Panc1 (cell line): ENCODE data around the gene OR1L4. TPM values are rescaled to one million over a fixed set of nuclear protein-coding genes. Genes with fewer than 3 reads are reported as not detected.

Experiments
- ATAC-seq: fragments of 200-7000 bp; cut with Tn5 transposase; 2 replicates; pipeline ENCODE4 v1.9.1; 2020; ENCODE audit warnings: mild to moderate bottlenecking, moderate library complexity
- Bru-seq: library from RNA; stranded (reverse); fragments of 400-500 nt; gene quantifications from one replicate; lab custom pipeline; 2021; lab: Mats Ljungman, UMichigan
- BruChase-seq, 2 experiments: library from RNA; stranded (reverse); fragments of 400-500 nt; gene quantifications; one replicate each; lab custom pipeline; 2021; lab: Mats Ljungman, UMichigan
- BruUV-seq: library from RNA; stranded (reverse); fragments of 400-500 nt; replicated peaks from 2 replicates; lab custom pipeline; 2021; lab: Mats Ljungman, UMichigan
- CTCF ChIA-PET: fragments of 300-600 bp; sonication (Branson Sonifier 250); formaldehyde crosslinking; loops from one replicate; lab custom pipeline; 2022; ENCODE audit warnings: antibody characterized with exemption; lab: Charles Lee
- POLR2A ChIA-PET: fragments of 300-600 bp; sonication (Branson Sonifier 250); formaldehyde crosslinking; loops from one replicate; lab custom pipeline; 2022; ENCODE audit warnings: antibody characterized with exemption; lab: Charles Lee
- DNase-seq: peaks from one replicate; pipeline ENCODE4 v3.0.0-alpha.2; 2010; ENCODE audit warnings: low read depth, low spot score
- H3K27ac ChIP-seq: 2 replicates; pipeline ENCODE4 v1.5.1; 2011; ENCODE audit warnings: mild to moderate bottlenecking, low read length, inconsistent platforms
- H3K27me3 ChIP-seq: fragments of 200-500 bp; sonication (Bioruptor generic); 2 replicates; pipeline ENCODE4 v1.6.0; 2014; ENCODE audit warnings: low read length, inconsistent platforms; ENCODE audit not compliant: control insufficient read depth, insufficient read depth
- H3K36me3 ChIP-seq: fragments of 200-500 bp; sonication (Bioruptor generic); 2 replicates; pipeline ENCODE4 v1.5.1; 2014; ENCODE audit warnings: inconsistent platforms, mild to moderate bottlenecking, low read length, moderate library complexity; ENCODE audit not compliant: control insufficient read depth, insufficient read depth
- H3K4me1 ChIP-seq: 2 replicates; pipeline ENCODE4 v1.5.1; 2011; ENCODE audit warnings: inconsistent platforms, mild to moderate bottlenecking, low read length, moderate library complexity; ENCODE audit not compliant: control insufficient read depth, insufficient read depth
- H3K4me3 ChIP-seq, 2 experiments: 2 replicates each; pipeline ENCODE4 v1.5.1; 2011 to 2012; ENCODE audit warnings: low read depth in 2 of 2, low read length in 2 of 2, mild to moderate bottlenecking in 2 of 2, inconsistent platforms in 1 of 2, moderate library complexity in 1 of 2
- H3K9me3 ChIP-seq: fragments of 200-500 bp; sonication (Bioruptor generic); 2 replicates; pipeline ENCODE4 v1.5.1; 2014; ENCODE audit warnings: low read depth, mild to moderate bottlenecking, inconsistent platforms, low read length, moderate library complexity; ENCODE audit not compliant: control insufficient read depth, insufficient read depth
- POLR2AphosphoS5 ChIP-seq: IDR thresholded peaks from 2 replicates; pipeline ENCODE4 v1.6.1; 2012; ENCODE audit warnings: mild to moderate bottlenecking, low read depth, low read length, moderate library complexity
- SIN3A ChIP-seq: IDR thresholded peaks from 2 replicates; pipeline ENCODE4 v1.6.1; 2012; ENCODE audit warnings: low read depth, mild to moderate bottlenecking, low read length, moderate library complexity, borderline replicate concordance; ENCODE audit not compliant: insufficient read depth
- TCF7L2 ChIP-seq: IDR thresholded peaks from 2 replicates; pipeline ENCODE4 v1.6.1; 2011; ENCODE audit warnings: mild to moderate bottlenecking, low read depth, low read length, inconsistent platforms
- in situ Hi-C: cut with HindIII; loops from 2 replicates; pipeline ENCODE4 v1.10.0; 2016; ENCODE audit warnings: low sequenced_read_pairs, low pct_unique_long_range_greater_than_20kb
- intact Hi-C: fragments of 100-400 bp; cut with micrococcal nuclease; formaldehyde crosslinking; loops from one replicate; pipeline ENCODE4 v1.10.0; 2022; ENCODE audit not compliant: unreplicated experiment
- long read RNA-seq: library from polyadenylated mRNA; unstranded; transcript quantifications from one replicate; pipeline ENCODE4 v2.0.0, GENCODE V29; 2021; ENCODE audit not compliant: unreplicated experiment
- polyA plus RNA-seq: library from polyadenylated mRNA; unstranded; fragments of >200 nt; gene quantifications from one replicate; pipeline ENCODE4 v1.2.1, GENCODE V29; 2012; ENCODE audit warnings: missing spikeins; ENCODE audit not compliant: insufficient read length
- total RNA-seq: library from RNA; stranded (reverse); gene quantifications from one replicate; pipeline ENCODE4 v1.2.1, GENCODE V29; 2021; ENCODE audit not compliant: unreplicated experiment
- TF ChIP-seq, protein P1 (sequence below), 2 experiments: IDR thresholded peaks; 2 replicates each; pipeline ENCODE4 v1.6.1; 2011 to 2012; ENCODE audit warnings: low read depth in 2 of 2, control low read depth in 1 of 2, low read length in 1 of 2, mild to moderate bottlenecking in 1 of 2, moderate library complexity in 1 of 2; ENCODE audit not compliant: insufficient read depth in 1 of 2
- TF ChIP-seq, protein P2 (sequence below): fragments of 450-650 bp; IDR thresholded peaks from 2 replicates; pipeline ENCODE4 v1.5.1; 2017; ENCODE audit warnings: mild to moderate bottlenecking

Gene OR1L4, protein sequence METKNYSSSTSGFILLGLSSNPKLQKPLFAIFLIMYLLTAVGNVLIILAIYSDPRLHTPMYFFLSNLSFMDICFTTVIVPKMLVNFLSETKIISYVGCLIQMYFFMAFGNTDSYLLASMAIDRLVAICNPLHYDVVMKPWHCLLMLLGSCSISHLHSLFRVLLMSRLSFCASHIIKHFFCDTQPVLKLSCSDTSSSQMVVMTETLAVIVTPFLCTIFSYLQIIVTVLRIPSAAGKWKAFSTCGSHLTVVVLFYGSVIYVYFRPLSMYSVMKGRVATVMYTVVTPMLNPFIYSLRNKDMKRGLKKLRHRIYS
- total RNA-seq = not detected
- not detected for polyA plus RNA-seq
- not detected for Bru-seq, nascent RNA
- not detected for BruChase-seq, experiment 1, labeled RNA remaining after a 2-hour chase
- BruChase-seq, experiment 2, labeled RNA remaining after a 6-hour chase = not detected
- long read RNA-seq = 0 reads

DNA sequence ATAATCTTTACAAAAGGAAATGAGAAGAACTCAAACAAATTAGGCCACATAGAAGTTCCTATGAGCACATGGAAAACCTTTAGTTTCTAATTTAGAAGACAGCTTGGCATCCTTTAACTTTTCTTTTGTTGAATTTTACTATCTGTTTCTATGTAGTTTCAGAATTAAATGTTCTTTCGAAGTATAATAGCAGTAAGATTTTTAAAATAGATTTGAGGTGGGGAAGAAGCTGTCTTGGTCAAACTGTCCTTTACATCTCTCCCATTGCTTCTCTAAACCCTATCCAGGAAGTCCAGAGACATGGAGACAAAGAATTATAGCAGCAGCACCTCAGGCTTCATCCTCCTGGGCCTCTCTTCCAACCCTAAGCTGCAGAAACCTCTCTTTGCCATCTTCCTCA, at the start of gene OR1L4:
TSS of gene OR1L4 (plus strand) at position 301 of the 400 bp plus-strand sequence. CDS start at position 301, 0 bp downstream.
- intact Hi-C loops = no loop called here
- no peak within 1 kb of the TSS for H3K27ac ChIP-seq
- H3K27me3 ChIP-seq = no peaks in the 10 kb centered on the region
- H3K4me1 ChIP-seq = no peaks in the 10 kb centered on the region
- no peak for DNase-seq
- no peak within 1 kb of the TSS for H3K4me3 ChIP-seq
- no peak for ATAC-seq
- TF ChIP-seq SIN3A (no peak), POLR2AphosphoS5 (no peak)
- TF ChIP-seq, protein P1, sequence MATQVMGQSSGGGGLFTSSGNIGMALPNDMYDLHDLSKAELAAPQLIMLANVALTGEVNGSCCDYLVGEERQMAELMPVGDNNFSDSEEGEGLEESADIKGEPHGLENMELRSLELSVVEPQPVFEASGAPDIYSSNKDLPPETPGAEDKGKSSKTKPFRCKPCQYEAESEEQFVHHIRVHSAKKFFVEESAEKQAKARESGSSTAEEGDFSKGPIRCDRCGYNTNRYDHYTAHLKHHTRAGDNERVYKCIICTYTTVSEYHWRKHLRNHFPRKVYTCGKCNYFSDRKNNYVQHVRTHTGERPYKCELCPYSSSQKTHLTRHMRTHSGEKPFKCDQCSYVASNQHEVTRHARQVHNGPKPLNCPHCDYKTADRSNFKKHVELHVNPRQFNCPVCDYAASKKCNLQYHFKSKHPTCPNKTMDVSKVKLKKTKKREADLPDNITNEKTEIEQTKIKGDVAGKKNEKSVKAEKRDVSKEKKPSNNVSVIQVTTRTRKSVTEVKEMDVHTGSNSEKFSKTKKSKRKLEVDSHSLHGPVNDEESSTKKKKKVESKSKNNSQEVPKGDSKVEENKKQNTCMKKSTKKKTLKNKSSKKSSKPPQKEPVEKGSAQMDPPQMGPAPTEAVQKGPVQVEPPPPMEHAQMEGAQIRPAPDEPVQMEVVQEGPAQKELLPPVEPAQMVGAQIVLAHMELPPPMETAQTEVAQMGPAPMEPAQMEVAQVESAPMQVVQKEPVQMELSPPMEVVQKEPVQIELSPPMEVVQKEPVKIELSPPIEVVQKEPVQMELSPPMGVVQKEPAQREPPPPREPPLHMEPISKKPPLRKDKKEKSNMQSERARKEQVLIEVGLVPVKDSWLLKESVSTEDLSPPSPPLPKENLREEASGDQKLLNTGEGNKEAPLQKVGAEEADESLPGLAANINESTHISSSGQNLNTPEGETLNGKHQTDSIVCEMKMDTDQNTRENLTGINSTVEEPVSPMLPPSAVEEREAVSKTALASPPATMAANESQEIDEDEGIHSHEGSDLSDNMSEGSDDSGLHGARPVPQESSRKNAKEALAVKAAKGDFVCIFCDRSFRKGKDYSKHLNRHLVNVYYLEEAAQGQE (IDR thresholded peaks at IDR 0.05; ENCODE audit: insufficient read depth in 1 of 2, low read depth in 2 of 2, low read length in 1 of 2) = no peak
- no TSS peak for BruUV-seq
- no peaks in the 10 kb centered on the region for H3K36me3 ChIP-seq
- CTCF ChIA-PET = no interaction called here
- H3K9me3 ChIP-seq = peaks cover 8% of the 10 kb centered on the region; the same call in 1 of the 2 replicates
- POLR2A ChIA-PET = interaction anchor here (0.6 kb wide), 1 partner anchor 60 kb away, joined by 6 read pairs; no protein-coding TSS in a partner anchor
- in situ Hi-C loops = no loop called here

DNA sequence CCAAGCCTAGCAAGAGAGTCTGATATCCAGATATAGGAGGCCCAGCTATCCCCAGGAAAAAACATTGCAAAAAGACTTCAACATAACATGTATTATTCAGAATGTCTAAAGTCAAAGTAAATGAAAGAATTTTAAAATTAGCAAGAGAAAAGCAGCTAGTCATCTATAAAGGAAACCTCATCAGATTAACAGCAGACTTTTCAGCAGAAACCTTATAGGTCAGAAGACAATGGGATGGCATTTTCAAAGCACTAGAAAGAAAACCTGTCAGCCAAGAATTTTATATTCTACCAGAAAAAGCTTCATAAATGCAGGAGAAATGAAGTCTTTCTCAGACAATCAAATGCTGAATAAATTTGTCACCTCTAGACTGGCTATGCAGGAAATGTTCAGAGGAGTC, 38.9 kb upstream of the OR1L4 start:
- H3K36me3 ChIP-seq = no peaks in the 10 kb centered on the region
- no peak overlapping the region for H3K4me3 ChIP-seq
- ATAC-seq = no peak
- ChIA-PET CTCF (no interaction called here), POLR2A (no interaction called here)
- BruUV-seq = no TSS peak
- H3K27ac ChIP-seq = no peak overlapping the region
- DNase-seq = no peak
- H3K4me1 ChIP-seq = no peaks in the 10 kb centered on the region
- H3K27me3 ChIP-seq = no peaks in the 10 kb centered on the region
- intact Hi-C loops = no loop called here
- TF ChIP-seq, protein P2, sequence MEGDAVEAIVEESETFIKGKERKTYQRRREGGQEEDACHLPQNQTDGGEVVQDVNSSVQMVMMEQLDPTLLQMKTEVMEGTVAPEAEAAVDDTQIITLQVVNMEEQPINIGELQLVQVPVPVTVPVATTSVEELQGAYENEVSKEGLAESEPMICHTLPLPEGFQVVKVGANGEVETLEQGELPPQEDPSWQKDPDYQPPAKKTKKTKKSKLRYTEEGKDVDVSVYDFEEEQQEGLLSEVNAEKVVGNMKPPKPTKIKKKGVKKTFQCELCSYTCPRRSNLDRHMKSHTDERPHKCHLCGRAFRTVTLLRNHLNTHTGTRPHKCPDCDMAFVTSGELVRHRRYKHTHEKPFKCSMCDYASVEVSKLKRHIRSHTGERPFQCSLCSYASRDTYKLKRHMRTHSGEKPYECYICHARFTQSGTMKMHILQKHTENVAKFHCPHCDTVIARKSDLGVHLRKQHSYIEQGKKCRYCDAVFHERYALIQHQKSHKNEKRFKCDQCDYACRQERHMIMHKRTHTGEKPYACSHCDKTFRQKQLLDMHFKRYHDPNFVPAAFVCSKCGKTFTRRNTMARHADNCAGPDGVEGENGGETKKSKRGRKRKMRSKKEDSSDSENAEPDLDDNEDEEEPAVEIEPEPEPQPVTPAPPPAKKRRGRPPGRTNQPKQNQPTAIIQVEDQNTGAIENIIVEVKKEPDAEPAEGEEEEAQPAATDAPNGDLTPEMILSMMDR = no peak
- TF ChIP-seq, protein P1 (IDR thresholded peaks at IDR 0.05; ENCODE audit: insufficient read depth in 1 of 2, low read depth in 2 of 2, low read length in 1 of 2) = no peak
- TF ChIP-seq TCF7L2 (no peak), SIN3A (no peak), POLR2AphosphoS5 (no peak)
- no peaks in the 10 kb centered on the region for H3K9me3 ChIP-seq
- in situ Hi-C loops = no loop called here
